HG03039 (cell line): ENCODE measurements around the gene NR0B2.
"Not testable (repeated sequence)": the region's sequence is repeated elsewhere in the genome, so short reads cannot be mapped to it uniquely, and the experiment has no call there.

Source experiments
- ATAC-seq: cut with Tn5 transposase; IDR thresholded peaks from one replicate; pipeline ENCODE4 v1.9.1; 2021; ENCODE audit warnings: mild to moderate bottlenecking, moderate library complexity; ENCODE audit not compliant: unreplicated experiment

Gene NR0B2, protein sequence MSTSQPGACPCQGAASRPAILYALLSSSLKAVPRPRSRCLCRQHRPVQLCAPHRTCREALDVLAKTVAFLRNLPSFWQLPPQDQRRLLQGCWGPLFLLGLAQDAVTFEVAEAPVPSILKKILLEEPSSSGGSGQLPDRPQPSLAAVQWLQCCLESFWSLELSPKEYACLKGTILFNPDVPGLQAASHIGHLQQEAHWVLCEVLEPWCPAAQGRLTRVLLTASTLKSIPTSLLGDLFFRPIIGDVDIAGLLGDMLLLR

DNA sequence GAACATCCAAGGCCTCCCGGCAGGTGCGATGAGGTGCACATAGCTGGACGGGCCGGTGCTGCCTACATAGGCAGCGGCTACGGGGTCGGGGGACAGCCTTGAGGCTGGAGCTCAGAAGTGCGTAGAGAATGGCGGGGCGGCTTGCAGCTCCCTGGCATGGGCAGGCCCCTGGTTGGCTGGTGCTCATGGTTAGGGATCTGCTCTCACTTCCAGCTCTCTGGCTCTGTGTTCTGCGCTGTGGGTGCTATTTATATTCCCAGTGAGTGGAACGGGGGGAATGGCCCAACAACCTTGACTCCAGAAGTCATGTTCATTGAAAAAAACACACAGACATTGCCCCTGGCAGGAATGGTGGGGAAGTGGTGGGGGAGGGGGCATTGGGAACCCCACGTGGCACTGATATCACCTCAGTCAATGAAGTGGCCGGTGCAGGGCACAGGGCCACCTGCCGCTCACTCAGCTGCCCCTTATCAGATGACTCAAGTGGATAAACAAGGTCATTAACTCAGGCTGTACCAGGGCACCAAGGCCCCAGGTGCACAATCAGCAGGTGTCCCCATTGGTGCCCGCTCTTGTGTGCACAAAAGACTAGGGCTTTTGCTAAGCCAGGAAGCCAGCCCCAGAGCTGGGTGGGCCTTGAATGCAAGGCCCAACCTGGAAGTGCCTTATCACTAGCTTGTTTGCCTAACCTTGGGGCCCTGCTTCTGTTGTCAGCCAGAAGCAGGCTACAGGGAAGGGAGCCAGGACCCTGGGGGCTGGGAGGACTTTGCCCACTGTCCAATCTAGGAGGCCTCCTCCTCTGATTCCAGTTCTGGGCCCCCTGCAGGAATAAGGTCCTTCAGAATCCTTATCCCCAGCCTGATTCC, at the start of gene NR0B2:
NR0B2 (minus strand) TSS at position 222 of the 866 bp plus-strand sequence; CDS start at position 187, 35 bp downstream.
- ATAC-seq: no peak

DNA sequence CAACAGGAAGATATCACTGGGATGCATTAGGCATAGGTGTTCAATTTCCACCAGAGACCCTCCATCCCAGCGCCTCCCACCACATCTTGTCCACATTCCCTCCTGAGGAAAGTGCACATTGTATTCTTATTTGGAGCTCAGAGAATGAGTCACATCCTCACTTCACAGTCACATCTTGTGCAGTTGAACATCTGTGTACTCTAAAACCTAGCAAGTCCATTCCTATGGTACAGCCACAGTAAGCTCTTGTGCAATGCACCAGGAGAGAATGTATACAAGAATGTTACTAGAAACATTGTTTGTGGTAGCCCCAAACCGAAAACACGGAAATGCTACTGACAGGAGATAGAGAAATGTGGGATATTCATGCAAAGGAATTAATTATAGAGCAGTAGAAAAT, 48.1 kb upstream of the NR0B2 start:
- ATAC-seq: no peak

GRCh38 chr1:26960625-26960966, 46.8 kb upstream of the NR0B2 start:
- ATAC-seq: no peak

- no peak for ATAC-seq
Measured at GRCh38 chr1:26959722-26960624, 46.2 kb upstream of the NR0B2 start, which contains the start of gene KDF1. Gene KDF1, minus strand, starts transcription at chr1:26960468. Its CDS starts 8,088 bp downstream, at chr1:26952380.

DNA sequence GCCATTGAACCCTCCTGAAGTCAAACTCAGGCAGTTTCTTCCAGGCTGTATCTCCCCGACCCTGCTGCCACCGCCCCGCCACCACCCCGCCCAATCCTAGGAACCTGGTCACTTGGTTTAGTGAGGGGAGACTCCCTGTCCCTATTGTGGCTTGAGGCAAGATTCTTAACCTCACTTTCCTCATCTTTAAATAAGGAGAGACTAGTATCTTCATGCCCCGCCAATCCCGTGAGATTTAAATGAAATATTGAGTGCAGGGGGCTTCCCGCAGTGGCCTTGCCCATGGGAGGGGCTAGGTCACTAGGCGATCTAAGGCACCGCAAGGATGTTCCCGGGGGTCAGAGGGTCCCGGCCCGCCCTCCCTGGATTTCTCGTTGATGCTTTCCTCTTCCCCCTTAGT, 45.5 kb upstream of the NR0B2 start:
- ATAC-seq: no peak

DNA sequence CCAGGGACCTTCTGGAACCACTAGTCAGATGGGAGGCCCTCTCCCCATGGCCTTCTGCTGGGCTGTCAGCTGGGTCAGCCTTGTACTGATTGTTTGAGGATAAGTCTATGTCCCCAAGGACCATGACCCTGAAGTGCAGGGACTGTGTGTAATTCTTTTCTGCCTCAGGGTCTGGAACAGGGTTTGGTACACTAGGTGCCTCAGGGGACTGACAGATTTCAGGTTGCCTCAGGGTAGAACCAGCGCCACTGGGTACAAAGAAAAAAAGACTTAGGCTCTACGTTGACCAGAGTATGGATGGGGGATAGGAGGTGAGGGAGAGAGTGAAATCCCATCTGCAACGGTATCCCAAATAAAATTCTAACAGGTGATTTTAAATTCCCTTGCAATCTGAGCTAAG, 43.5 kb upstream of the NR0B2 start:
- no peak for ATAC-seq

GRCh38 chr1:26956321-26956720, 42.5 kb upstream of the NR0B2 start:
- ATAC-seq: no peak

DNA sequence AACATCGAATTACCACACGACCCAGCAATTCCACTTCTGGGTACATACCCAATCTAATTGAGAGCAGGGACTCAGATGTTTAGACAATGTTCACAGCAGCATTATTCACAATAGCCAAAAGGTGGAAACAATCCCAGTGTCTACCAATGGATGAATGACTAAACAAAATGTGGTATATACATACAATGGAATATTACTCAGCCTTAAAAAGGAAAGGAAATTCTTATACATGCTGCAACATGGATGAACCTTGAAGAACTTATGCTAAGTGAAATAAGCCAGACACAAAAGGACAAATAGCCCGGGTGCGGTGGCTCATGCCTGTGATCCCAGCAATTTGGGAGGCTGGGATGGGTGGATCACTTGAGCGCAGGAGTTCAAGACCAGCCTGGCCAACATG, 39.6 kb upstream of the NR0B2 start:
- no peak for ATAC-seq

GRCh38 chr1:26951821-26952497, 38.2 kb upstream of the NR0B2 start:
- ATAC-seq: no peak

DNA sequence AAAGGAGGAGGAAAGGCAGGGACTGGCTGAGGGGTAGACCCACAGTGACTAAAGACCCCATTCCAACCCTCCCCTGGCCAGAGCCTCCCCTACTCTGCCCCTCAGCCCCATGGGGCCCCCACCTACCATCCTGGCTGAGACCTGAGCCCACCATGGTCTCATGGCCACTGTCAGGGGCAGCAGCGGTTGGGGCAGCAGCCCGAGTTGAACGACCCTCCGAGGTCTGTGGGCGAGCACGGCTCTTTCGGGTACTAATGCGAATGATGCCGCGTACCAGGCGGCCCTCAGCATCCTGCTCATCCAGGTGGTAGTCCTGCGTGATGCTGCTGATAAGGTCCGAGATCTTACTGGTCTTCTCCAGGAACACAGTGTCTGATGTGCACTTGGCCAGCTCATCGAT, 37.4 kb upstream of the NR0B2 start:
- no peak for ATAC-seq

GRCh38 chr1:26950602-26951001, 36.8 kb upstream of the NR0B2 start:
- ATAC-seq: no peak

- ATAC-seq: no peak
Measured at GRCh38 chr1:26949926-26950319, 36.1 kb upstream of the NR0B2 start.

DNA sequence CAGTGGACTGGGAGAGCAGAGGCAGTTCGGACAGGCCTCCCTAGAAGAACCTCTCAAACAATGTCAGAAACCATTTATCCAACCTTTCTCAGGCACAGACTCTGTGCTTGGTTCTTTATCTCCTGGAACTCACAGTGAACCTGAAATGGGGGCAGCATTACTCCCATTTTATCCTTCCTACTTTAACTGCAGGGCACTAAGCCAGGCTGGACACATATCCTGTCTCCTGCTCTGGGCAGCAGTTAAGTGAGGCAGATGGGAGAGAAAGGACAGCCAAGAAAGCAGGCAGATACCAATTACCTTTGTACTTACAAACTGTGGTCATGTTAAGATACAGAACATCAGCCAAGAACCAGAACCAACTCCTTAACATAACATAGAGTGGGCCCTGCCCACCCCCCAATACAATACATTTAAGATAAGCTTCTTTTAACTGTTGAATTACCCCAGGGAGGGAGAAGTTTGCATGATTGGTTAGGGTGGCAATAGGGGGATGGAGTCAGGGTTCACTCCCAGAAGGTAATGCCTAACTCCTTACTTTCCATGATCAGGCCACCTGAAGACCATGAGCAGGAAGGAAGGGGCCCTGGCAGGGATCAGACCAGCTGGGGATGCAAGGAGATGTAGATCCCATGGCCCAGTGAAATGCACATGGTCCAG, 35.6 kb upstream of the NR0B2 start:
- no peak for ATAC-seq

GRCh38 chr1:26948725-26949057, 34.9 kb upstream of the NR0B2 start:
- not testable (repeated sequence) for ATAC-seq

DNA sequence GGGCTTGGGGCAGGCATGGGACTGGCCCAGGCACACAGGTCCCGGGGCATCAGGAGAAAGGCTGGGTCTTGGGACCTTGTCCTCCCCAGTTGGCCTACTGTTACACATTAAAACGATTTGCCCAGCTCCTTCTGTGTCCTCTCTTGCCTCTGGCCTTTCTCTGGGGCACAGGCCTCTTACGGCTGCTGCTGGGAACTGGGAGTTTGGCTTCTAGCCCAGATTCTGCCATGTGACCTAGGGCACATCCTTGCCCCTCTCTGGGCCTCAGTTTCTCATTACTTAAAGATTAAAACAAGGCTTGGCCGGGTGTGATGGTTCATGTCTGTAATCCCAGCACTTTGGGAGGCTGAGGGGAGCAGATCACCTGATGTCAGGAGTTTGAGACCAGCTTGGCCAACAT, 32.5 kb upstream of the NR0B2 start:
- no peak for ATAC-seq

DNA sequence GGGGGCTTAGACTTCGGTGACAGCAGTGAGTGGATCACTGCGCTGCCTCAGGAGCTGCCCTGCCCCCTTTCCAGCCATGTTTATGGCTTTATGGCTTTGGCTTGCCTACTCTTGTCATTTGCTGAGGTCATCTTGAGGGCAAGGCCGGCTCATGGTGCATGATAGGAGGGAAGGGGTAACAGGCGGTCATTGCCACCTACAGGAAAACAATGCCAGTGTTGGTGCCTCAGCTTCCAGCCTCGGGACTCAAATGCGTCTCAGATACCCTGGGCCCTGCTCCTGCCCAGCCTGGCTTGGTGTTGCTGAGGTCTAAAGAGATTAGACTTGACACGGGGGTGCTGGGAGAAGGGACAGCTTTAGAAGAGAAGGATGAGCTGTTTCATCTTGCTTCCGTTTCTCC, 32.0 kb upstream of the NR0B2 start:
- no peak for ATAC-seq

GRCh38 chr1:26945138-26945537, 31.4 kb upstream of the NR0B2 start:
- no peak for ATAC-seq

- no peak for ATAC-seq
Measured at GRCh38 chr1:26942656-26943055, 28.9 kb upstream of the NR0B2 start.

GRCh38 chr1:26941311-26941710, 27.5 kb upstream of the NR0B2 start:
- no peak for ATAC-seq

DNA sequence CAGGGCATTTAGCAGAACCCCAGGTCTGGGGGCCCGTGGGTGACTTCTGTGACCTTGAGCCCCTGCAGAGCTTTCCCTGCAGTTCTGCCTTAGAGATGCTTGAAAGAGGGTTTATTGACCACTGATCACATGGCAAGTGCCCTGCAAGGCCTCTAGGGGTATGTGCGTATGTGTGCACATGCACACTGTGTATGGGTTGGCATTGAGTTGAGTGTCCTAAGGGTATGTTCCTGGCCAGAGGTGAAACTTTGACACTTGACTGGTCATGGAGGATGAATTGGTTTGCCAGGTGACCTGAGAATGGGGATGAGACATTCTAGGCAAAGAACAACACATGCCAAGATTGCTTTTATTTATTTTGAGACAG, 24.9 kb upstream of the NR0B2 start:
- ATAC-seq: no peak
